HuH-7.5 (cell line): Measurements from ENCODE around the gene TMEM163.
A peak's percentile ranks its signal among the peaks of the same experiment; 100 is the strongest.

Experiments
- DNase-seq: peaks from one replicate; pipeline ENCODE4 v3.0.0; 2011; ENCODE audit warnings: low spot score

The TMEM163 gene

DNA sequence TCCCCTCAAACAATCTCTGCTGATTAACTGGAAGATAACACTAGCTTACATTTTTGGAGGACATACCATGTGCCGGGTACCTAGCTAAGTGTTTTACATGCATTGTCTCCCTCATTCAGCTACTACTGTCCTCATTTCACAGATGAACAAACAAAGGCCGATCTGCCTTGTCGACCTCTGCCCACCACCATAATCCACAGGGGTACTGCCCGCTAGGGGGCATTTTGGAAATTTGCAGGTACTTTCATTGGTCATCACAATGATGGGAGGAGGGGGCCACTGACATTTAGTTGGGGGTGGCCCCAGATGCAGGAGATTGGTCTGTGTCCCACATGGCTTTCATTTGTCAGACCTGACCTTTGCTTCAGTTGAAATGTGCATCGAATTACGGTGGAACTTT lies 3.9 kb upstream of the TMEM163 start:
- DNase-seq: peak; percentile 25

- DNase-seq: no peak
These were observed 2.8 kb upstream of the TMEM163 start for GRCh38 chr2:134721596-134721995.

GRCh38 chr2:134718023-134718816 lies 580 bp downstream of the TMEM163 start:
- no peak for DNase-seq

DNA sequence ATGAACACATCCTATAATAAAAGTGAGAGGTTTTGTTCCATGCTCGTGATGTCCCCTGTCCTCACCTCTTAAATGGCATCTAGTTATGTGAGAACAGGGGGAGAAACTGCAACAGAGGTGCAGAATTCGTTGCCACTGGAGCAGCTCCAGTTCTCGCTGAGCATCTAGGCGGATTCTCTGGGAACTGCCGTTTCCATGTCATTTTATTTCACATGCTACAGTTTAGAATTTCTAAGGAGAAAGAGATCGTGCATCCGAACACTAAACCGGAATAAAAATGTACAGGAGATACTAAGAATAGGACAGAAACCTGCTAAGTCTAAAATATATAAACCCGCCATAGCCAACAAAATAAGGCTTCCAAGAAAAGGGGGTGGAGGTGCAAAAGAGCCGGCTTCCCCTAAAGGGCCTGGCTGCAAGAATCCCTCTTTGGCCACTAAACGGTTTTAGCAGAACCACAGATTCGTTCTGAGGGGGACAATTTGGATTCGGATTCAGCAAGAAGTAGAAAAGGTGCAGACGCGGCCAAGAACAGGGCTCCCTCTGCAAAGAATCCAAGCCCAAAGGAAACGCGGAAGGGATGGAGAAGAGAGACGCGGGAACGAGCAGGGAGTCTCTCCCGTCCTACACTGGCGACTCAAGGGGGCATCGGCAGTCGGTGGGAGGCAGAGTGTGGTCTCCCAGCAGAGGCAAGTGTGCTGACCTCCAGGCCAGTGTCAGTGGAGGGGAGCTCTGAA lies 1.3 kb downstream of the TMEM163 start:
- DNase-seq: no peak

- no peak for DNase-seq
These were observed 2.0 kb downstream of the TMEM163 start for GRCh38 chr2:134716721-134717243.

- no peak for DNase-seq
These were observed 2.7 kb downstream of the TMEM163 start for GRCh38 chr2:134715932-134716643.

DNA sequence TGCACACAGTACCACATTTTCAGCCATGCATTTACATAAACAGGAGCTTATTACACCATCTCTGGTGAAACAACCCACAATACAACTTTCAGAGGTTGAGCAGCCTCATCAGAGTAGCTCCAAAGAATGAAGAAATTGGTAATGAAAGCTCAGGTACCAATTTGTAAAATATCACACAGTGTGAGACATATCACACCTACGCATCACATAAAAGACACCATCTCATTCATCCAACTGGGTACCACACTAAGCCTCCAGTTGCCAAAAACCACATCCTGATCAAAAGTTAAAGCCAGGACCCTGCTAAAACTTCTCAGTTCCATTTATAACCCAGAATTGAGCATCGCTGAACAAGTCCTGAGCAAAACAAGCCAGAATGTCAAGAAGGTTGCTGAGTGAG lies 4.6 kb downstream of the TMEM163 start:
- no peak for DNase-seq

DNA sequence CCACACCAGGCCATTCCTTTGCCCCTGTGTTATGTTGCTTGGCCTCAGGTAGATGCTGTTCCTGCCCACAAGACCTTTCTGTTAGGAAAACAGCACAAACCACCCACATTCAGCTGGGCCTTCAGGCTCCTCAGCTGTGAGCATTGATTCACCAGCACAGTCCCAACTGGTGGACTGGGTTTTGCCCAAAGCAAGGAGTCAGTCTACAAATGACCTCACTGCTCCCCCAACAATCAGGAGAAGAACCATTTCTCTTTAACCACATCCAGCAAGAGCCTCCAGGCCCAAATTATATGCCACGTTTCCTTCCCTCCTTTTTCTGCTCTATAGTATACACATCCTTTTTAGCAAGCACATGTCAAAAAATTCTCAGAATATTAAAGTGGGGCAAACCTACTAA lies 5.2 kb downstream of the TMEM163 start:
- DNase-seq: no peak

GRCh38 chr2:134713176-134713575 lies 5.6 kb downstream of the TMEM163 start:
- no peak for DNase-seq

GRCh38 chr2:134712736-134713135 lies 6.1 kb downstream of the TMEM163 start:
- no peak for DNase-seq

- no peak for DNase-seq
These were observed 6.5 kb downstream of the TMEM163 start for GRCh38 chr2:134712299-134712698.

DNA sequence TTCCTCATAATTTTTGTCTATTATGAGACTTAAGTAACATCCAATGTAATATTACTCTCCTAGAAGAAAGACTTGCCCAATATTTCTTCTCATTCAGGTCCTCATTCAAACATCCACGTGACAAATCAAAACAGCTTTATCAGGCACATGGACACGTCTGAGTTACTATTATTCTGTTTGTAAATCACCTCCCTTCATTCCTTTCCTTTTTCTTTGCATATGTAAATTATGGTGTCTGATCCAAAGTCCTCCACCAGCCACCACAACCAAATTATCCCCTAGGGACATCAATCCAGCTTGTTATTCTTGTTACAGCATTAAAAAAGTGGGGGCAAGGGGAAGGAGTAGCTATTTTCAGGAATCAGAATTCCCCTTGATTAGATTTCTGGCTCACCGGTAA lies 7.1 kb downstream of the TMEM163 start:
- DNase-seq: no peak

GRCh38 chr2:134707330-134707676 lies 11.5 kb downstream of the TMEM163 start:
- DNase-seq: no peak

GRCh38 chr2:134706587-134707329 lies 12.0 kb downstream of the TMEM163 start:
- DNase-seq: no peak

GRCh38 chr2:134705861-134706586 lies 12.8 kb downstream of the TMEM163 start:
- no peak for DNase-seq

GRCh38 chr2:134704173-134704572 lies 14.6 kb downstream of the TMEM163 start:
- DNase-seq: no peak

GRCh38 chr2:134703426-134703825 lies 15.4 kb downstream of the TMEM163 start:
- no peak for DNase-seq

GRCh38 chr2:134700730-134701129 lies 18.1 kb downstream of the TMEM163 start:
- DNase-seq: no peak

DNA sequence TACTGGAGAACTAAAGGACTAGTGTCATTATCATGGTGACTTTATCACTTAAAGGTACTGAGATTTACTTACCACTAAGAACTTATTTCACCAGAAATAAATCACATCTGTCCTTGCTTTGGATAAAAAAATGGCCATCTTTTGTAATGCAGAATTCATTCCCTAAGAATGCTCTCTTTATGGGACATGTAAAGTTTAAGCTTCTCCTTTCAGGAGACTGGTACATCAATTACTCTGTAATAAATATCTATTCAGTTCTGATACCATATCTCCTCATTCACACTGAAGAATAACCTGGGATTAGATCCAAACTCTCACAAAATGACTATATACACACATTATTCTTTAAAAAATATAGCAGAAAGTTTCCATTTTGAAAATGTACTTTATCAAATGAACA lies 24.4 kb downstream of the TMEM163 start:
- DNase-seq: no peak

DNA sequence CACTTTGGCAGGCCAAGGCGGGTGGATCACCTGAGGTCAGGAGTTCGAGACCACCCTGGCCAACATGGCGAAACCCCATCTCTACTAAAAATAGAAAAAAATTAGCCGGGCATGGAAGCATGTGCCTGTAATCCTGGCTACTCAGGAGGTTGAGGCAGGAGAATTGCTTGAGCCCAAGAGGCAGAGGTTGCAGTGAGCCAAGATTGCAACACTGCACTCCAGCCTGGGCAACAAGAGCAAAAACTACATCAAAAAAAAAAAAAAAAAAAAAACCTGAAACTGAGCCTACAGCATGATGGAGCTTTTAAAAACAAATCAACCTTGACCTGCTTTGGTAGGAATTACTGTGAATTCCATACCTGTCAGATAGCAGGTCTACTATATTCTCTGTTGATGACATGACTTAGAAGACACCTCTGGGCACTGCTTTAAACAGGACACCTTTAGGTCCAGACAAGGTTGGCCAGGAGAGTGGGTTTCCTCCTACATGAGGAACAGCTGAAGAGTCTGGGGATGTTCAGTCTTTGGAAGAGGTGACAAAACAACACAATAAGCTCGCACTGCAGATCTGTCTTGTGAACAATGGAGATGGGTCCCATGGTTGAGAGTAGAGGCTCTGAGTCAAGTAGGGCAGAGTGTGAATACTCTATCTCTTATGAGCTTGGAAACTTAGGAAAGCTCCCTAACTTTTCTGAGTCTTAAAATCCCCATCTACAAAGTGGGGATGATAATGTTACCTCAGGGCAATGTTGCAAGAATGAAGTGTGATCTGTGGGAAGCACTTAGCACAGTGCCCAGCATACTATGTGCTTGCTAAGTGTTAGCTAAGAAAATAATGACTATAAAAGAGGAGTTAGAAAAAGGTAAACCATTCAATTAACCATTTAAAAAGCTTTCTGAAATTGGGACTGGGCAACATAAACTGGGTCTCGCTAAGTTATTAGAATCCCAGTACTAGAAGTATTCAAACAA lies 25.2 kb downstream of the TMEM163 start:
- DNase-seq: no peak
